ENCODE measurements around the gene ATP6V1B1. TPM values are rescaled to one million over a fixed set of nuclear protein-coding genes. Genes with fewer than 3 reads are reported as not detected.

ATP6V1B1 gene
- total RNA-seq, 4 donors from 2014 or later: 3.6 to 7.1 TPM; not detected in 2

- no peak for DNase-seq (ENCODE audit: low spot score)
- TF ChIP-seq CTCF (IDR thresholded peaks at IDR 0.05): no peak
These were observed 14.7 kb upstream of the ATP6V1B1 start for GRCh38 chr2:70921031-70921430.

GRCh38 chr2:70921839-70922234 is 13.9 kb upstream of the ATP6V1B1 start:
- TF ChIP-seq CTCF (IDR thresholded peaks at IDR 0.05): no peak
- no peak for ATAC-seq (ENCODE audit: low FRiP score)

More at GRCh38 chr2:70921031-70921430, 14.7 kb upstream of the ATP6V1B1 start:
- ATAC-seq (ENCODE audit: low FRiP score): no peak

GRCh38 chr2:70922235-70923234 is 13.2 kb upstream of the ATP6V1B1 start:
- DNase-seq (ENCODE audit: low spot score): no peak
- ATAC-seq (ENCODE audit: low FRiP score): no peak
- TF ChIP-seq CTCF (IDR thresholded peaks at IDR 0.05): no peak

More at GRCh38 chr2:70921839-70922234, 13.9 kb upstream of the ATP6V1B1 start:
- DNase-seq (ENCODE audit: low spot score): no peak

GRCh38 chr2:70923378-70924015 is 12.2 kb upstream of the ATP6V1B1 start:
- TF ChIP-seq CTCF (IDR thresholded peaks at IDR 0.05): no peak
- DNase-seq (ENCODE audit: low spot score) (no peak), ATAC-seq (ENCODE audit: low FRiP score) (no peak)

- DNase-seq (ENCODE audit: low spot score) (no peak), ATAC-seq (ENCODE audit: low FRiP score) (no peak)
- no peak for TF ChIP-seq CTCF (IDR thresholded peaks at IDR 0.05)
These were observed 9.7 kb upstream of the ATP6V1B1 start for GRCh38 chr2:70926042-70926441.

GRCh38 chr2:70927138-70927537 is 8.6 kb upstream of the ATP6V1B1 start:
- no peak for TF ChIP-seq CTCF (IDR thresholded peaks at IDR 0.05)
- ATAC-seq (ENCODE audit: low FRiP score): no peak
- no peak for DNase-seq (ENCODE audit: low spot score)
